SK-N-SH (cell line): Measurements from ENCODE around the gene KRT6B. TPM values are rescaled to one million over a fixed set of nuclear protein-coding genes. Genes with fewer than 3 reads are reported as not detected.

ENCODE experiments used
- CTCF ChIA-PET: fragments of 300-600, 350-600 bp; formaldehyde crosslinking; extraction: SDS; loops from one replicate; lab custom pipeline; 2021; lab: Yijun Ruan, JAX
- POLR2A ChIA-PET: fragments of 350-600 bp; sonication (Branson Sonifier 250); formaldehyde crosslinking; extraction: SDS; loops from one replicate; lab custom pipeline; 2020; ENCODE audit warnings: antibody characterized with exemption, inconsistent platforms; lab: Yijun Ruan, JAX
- DNase-seq: peaks from one replicate; pipeline ENCODE4 v3.0.0; 2012
- H2AFZ ChIP-seq: fragments of 200-600 bp; sonication (generic); 2 replicates; pipeline ENCODE4 v1.8.1; 2016; ENCODE audit warnings: antibody characterized with exemption, mild to moderate bottlenecking, low read depth
- H3F3A ChIP-seq: fragments of 200-600 bp; sonication (generic); replicated peaks from 2 replicates; pipeline ENCODE3; 2016; ENCODE audit warnings: antibody characterized with exemption, mild to moderate bottlenecking; ENCODE audit not compliant: insufficient read depth
- H3K27ac ChIP-seq, 2 experiments: fragments of 200-500 bp in 1 of 2; fragments of 200-600 bp in 1 of 2; sonication (Bioruptor generic) in 1 of 2; sonication (generic), shearing (Covaris generic) in 1 of 2; 2 replicates each; pipeline versions ENCODE4 v1.5.1 to v1.6.1; 2014 to 2016; ENCODE audit warnings: low read depth in 2 of 2, inconsistent platforms in 1 of 2, low read length in 1 of 2, mild to moderate bottlenecking in 1 of 2, mixed read lengths in 1 of 2
- H3K27me3 ChIP-seq: fragments of 200-600 bp; sonication (generic), shearing (Covaris generic); 2 replicates; pipeline ENCODE4 v1.6.1; 2016; ENCODE audit warnings: mixed run types; ENCODE audit not compliant: insufficient read depth
- H3K36me3 ChIP-seq, 2 experiments: fragments of 200-500 bp in 1 of 2; fragments of 200-600 bp in 1 of 2; sonication (Bioruptor generic) in 1 of 2; sonication (generic) in 1 of 2; replicated peaks in 1 of 2; 2 replicates each; pipeline versions ENCODE3 to v1.5.1; 2014 to 2016; ENCODE audit warnings: low read length in 1 of 2, mild to moderate bottlenecking in 1 of 2; ENCODE audit not compliant: insufficient read depth in 2 of 2, control insufficient read depth in 1 of 2
- H3K4me1 ChIP-seq, 2 experiments: fragments of 200-500 bp in 1 of 2; fragments of 200-600 bp in 1 of 2; sonication (Bioruptor generic) in 1 of 2; sonication (generic), shearing (Covaris generic) in 1 of 2; 2 replicates each; pipeline versions ENCODE4 v1.5.1 to v1.6.1; 2014 to 2016; ENCODE audit warnings: low read depth in 1 of 2, low read length in 1 of 2, mixed run types in 1 of 2; ENCODE audit not compliant: insufficient read depth in 2 of 2, control insufficient read depth in 1 of 2
- H3K4me2 ChIP-seq: fragments of 200-600 bp; sonication (generic), shearing (Covaris generic); 2 replicates; pipeline ENCODE4 v1.6.1; 2017; ENCODE audit warnings: mixed run types
- H3K4me3 ChIP-seq, 2 experiments: fragments of 200-500 bp in 1 of 2; fragments of 200-600 bp in 1 of 2; sonication (Bioruptor generic) in 1 of 2; sonication (generic), shearing (Covaris generic) in 1 of 2; 2 replicates each; pipeline versions ENCODE4 v1.5.1 to v1.8.1; 2014 to 2016; ENCODE audit warnings: low read depth in 2 of 2, inconsistent platforms in 1 of 2, low read length in 1 of 2, mild to moderate bottlenecking in 1 of 2, mixed read lengths in 1 of 2, moderate library complexity in 1 of 2
- H3K79me2 ChIP-seq: fragments of 200-600 bp; sonication (generic); 2 replicates; pipeline ENCODE4 v1.8.1; 2017; ENCODE audit warnings: mild to moderate bottlenecking; ENCODE audit not compliant: insufficient read depth
- H3K9ac ChIP-seq: fragments of 200-600 bp; sonication (generic); 2 replicates; pipeline ENCODE4 v1.6.1; 2017; ENCODE audit warnings: mixed run types
- H3K9me2 ChIP-seq: fragments of 200-600 bp; sonication (generic); 2 replicates; pipeline ENCODE4 v1.6.1; 2017; ENCODE audit warnings: mixed run types
- H3K9me3 ChIP-seq: fragments of 200-600 bp; sonication (generic); 2 replicates; pipeline ENCODE4 v1.6.1; 2017; ENCODE audit warnings: mixed run types, mild to moderate bottlenecking, moderate library complexity
- H4K20me1 ChIP-seq: fragments of 200-600 bp; sonication (generic); 2 replicates; pipeline ENCODE4 v1.6.1; 2017; ENCODE audit warnings: mild to moderate bottlenecking, mixed run types; ENCODE audit not compliant: insufficient read depth
- CTCF ChIP-seq: fragments of 200-600 bp; sonication (generic); IDR thresholded peaks from 2 replicates; pipeline ENCODE4 v1.6.1; 2017; ENCODE audit warnings: antibody characterized with exemption, mild to moderate bottlenecking, moderate library complexity
- EP300 ChIP-seq, 2 experiments: IDR thresholded peaks; 2 replicates each; pipeline versions ENCODE4 v1.4.0 to v1.6.1; 2012; ENCODE audit warnings: borderline replicate concordance in 1 of 2, low read depth in 1 of 2, low read length in 1 of 2
- FOXJ3 ChIP-seq: sonication (generic); formaldehyde crosslinking; IDR thresholded peaks from 2 replicates; pipeline ENCODE4 v1.5.1; 2020; ENCODE audit warnings: mild to moderate bottlenecking, missing genetic modification reagents
- IRF3 ChIP-seq: fragments of 150-350 bp; IDR thresholded peaks from 2 replicates; pipeline ENCODE4 v1.6.1; 2016; ENCODE audit warnings: mild to moderate bottlenecking, low read depth, low read length
- MAX ChIP-seq: IDR thresholded peaks from 2 replicates; pipeline ENCODE4 v1.4.0; 2012; ENCODE audit warnings: low read depth
- MEF2A ChIP-seq: IDR thresholded peaks from 2 replicates; pipeline ENCODE4 v1.4.0; 2012; ENCODE audit warnings: low read depth, borderline replicate concordance
- MXI1 ChIP-seq: IDR thresholded peaks from 2 replicates; pipeline ENCODE4 v1.6.1; 2012; ENCODE audit warnings: mild to moderate bottlenecking, low read depth, low read length, improper control_type of control experiment
- NRF1 ChIP-seq: IDR thresholded peaks from 2 replicates; pipeline ENCODE4 v1.6.1; 2012; ENCODE audit warnings: low read depth, mild to moderate bottlenecking, low read length
- RFX5 ChIP-seq: IDR thresholded peaks from 2 replicates; pipeline ENCODE4 v1.6.1; 2012; ENCODE audit warnings: mild to moderate bottlenecking, improper control_type of control experiment, low read length
- SMC3 ChIP-seq: IDR thresholded peaks from 2 replicates; pipeline ENCODE4 v1.6.1; 2012; ENCODE audit warnings: low read depth, low read length, improper control_type of control experiment
- TEAD4 ChIP-seq: IDR thresholded peaks from 2 replicates; pipeline ENCODE4 v1.4.0; 2012; ENCODE audit warnings: mild to moderate bottlenecking, borderline replicate concordance; ENCODE audit not compliant: insufficient read depth
- YY1 ChIP-seq: IDR thresholded peaks from 2 replicates; pipeline ENCODE4 v1.4.0; 2012; ENCODE audit warnings: low read depth, mild to moderate bottlenecking
- WGBS: methylation state at CpG from one replicate; pipeline ENCODE4 v1.1.6; 2017; ENCODE audit warnings: low lambda C conversion rate; 5-methylcytosine and 5-hydroxymethylcytosine counted together
- polyA plus RNA-seq, 3 experiments: library from polyadenylated mRNA; depleted of rRNA; stranded (reverse); fragments of >200 nt; gene quantifications; 2 replicates each; pipeline ENCODE4 v1.2.3, GENCODE V29; 2012
- TF ChIP-seq, protein P1 (sequence below): fragments of 150-350 bp; IDR thresholded peaks from 2 replicates; pipeline ENCODE4 v1.6.1; 2017; ENCODE audit warnings: antibody characterized with exemption, low read length, low read depth, borderline replicate concordance
- TF ChIP-seq, protein P2 (sequence below): IDR thresholded peaks from 2 replicates; pipeline ENCODE4 v1.4.0; 2012; ENCODE audit warnings: low read depth, borderline replicate concordance

Gene KRT6B
- polyA plus RNA-seq, 1 of the 3 experiments (the other 2 are of a cell fraction), result not detected

- TF ChIP-seq, protein P1, sequence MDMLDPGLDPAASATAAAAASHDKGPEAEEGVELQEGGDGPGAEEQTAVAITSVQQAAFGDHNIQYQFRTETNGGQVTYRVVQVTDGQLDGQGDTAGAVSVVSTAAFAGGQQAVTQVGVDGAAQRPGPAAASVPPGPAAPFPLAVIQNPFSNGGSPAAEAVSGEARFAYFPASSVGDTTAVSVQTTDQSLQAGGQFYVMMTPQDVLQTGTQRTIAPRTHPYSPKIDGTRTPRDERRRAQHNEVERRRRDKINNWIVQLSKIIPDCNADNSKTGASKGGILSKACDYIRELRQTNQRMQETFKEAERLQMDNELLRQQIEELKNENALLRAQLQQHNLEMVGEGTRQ, result no peak
- TF ChIP-seq MAX (no peak), NRF1 (no peak)
- TF ChIP-seq, all 33 proteins: peak for 0
These were observed 49.6 kb downstream of the KRT6B start (continued) for GRCh38 chr12:52402377-52402776.

- Histone ChIP-seq H3K4me2 (no peak overlapping the region), H3K9ac (no peak overlapping the region), H3K27ac (no peak overlapping the region), H4K20me1 (no peaks in the 10 kb centered on the region), H3K4me3 (no peak overlapping the region), H3K27me3 (peaks cover 42% of the 10 kb centered on the region), H3K9me2 (no peaks in the 10 kb centered on the region), H3K36me3 (no peaks in the 10 kb centered on the region), H2AFZ (no peak overlapping the region), H3K9me3 (no peaks in the 10 kb centered on the region), H3F3A (no peaks in the 10 kb centered on the region), H3K4me1 (no peaks in the 10 kb centered on the region), H3K79me2 (no peaks in the 10 kb centered on the region)
- DNase-seq, result no peak
- WGBS, result 19% methylated on average over 4 of the region's 4 CpGs
- TF ChIP-seq, protein P2, sequence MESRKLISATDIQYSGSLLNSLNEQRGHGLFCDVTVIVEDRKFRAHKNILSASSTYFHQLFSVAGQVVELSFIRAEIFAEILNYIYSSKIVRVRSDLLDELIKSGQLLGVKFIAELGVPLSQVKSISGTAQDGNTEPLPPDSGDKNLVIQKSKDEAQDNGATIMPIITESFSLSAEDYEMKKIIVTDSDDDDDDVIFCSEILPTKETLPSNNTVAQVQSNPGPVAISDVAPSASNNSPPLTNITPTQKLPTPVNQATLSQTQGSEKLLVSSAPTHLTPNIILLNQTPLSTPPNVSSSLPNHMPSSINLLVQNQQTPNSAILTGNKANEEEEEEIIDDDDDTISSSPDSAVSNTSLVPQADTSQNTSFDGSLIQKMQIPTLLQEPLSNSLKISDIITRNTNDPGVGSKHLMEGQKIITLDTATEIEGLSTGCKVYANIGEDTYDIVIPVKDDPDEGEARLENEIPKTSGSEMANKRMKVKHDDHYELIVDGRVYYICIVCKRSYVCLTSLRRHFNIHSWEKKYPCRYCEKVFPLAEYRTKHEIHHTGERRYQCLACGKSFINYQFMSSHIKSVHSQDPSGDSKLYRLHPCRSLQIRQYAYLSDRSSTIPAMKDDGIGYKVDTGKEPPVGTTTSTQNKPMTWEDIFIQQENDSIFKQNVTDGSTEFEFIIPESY, result no peak
- TF ChIP-seq EP300 (IDR thresholded peaks at IDR 0.05; ENCODE audit: borderline replicate concordance in 1 of 2, low read depth in 1 of 2, low read length in 1 of 2) (no peak), NRF1 (no peak), MXI1 (no peak), IRF3 (no peak), YY1 (no peak), RFX5 (no peak), MEF2A (no peak), CTCF (no peak), FOXJ3 (CRISPR knock-in tag) (no peak), SMC3 (no peak), TEAD4 (no peak)
- TF ChIP-seq, protein P1, result no peak
- POLR2A ChIA-PET, result no interaction called here
- CTCF ChIA-PET, result interaction anchor here (1.1 to 2.2 kb wide), 3 partner anchors 11 to 478 kb away, joined by 3 to 8 read pairs (median 3); no protein-coding TSS in a partner anchor
These were observed 50.0 kb downstream of the KRT6B start for GRCh38 chr12:52401926-52402325.
